NCI-H1436 treated with DMSO at 0.1 percent for 48 hours (cell line): ENCODE measurements around the gene CGB1.
"Not testable (repeated sequence)": the region's sequence is repeated elsewhere in the genome, so short reads cannot be mapped to it uniquely, and the experiment has no call there.

Source experiments
- DNase-seq: peaks from one replicate; lab custom pipeline; 2025; lab: John Stamatoyannopoulos, UW

CGB1 gene

DNA sequence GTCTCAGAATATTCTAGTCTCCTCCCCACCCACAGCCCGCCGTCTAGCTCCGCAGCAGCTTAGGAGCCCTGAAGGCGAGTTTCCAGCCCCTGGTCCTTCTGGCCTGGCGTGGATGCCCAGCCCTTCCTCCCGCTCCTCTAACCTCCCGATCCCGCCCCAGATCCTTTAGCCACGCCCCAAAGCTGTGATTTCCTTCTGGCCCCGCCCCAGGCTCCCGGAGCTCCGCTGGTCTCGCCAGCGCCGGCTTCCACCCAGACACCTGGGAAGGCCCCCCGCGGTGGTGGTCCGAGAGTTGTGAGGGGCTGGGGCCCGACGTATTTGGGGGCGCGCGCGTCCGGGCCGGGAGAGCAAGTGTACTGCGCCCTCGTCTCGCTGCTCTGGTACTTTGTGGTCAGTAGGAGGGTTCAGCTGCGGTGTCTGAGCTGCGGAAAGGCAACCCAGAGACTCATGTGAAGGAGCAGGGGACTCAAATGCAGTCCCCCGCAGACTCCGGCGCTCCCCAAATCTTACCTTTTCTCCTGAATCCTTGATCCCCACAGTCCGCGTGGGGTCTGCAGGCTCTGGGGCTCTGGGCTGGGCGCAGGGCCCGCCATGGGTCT lies 21.0 kb upstream of the CGB1 start, which contains the start of gene CGB7:
Gene CGB7 (minus strand): TSS at position 114 of the 599 bp plus-strand sequence. CDS start 2,374 bp downstream, outside the sequence.
- DNase-seq, result no peak

DNA sequence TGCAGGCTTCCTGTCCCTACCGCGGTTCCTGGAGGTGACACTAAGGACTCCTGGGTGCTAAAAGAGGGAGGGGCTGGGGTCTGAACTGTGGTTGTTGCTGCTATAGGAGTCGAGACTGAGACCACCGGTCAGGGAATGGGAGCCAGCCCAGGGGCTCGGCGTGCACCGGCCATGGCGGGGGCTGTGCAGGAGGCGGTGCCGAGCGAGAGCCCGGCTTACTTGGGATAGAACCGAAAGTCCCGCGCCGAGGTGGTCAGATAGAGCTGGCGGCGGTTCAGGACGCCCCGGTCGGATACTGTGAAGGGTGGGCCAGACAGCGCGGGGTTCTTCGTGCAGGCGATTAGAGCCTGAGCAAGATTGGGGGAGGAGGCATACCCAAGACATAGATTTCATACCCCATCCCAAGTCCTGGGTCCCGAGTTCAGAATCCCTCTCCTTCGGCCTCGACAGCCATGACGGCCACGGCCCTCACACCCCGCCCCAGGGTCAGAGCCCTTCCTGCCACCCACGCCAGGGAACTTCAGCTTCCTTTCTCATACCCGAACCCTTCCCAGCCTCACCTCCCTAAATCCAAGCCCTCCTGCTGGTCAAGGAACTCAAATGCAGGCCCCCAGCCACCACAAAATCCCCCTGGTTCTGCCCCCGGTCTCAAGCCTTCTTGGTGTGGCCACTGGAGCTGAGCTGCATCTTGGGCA lies 20.4 kb upstream of the CGB1 start:
- not testable (repeated sequence) for DNase-seq

DNA sequence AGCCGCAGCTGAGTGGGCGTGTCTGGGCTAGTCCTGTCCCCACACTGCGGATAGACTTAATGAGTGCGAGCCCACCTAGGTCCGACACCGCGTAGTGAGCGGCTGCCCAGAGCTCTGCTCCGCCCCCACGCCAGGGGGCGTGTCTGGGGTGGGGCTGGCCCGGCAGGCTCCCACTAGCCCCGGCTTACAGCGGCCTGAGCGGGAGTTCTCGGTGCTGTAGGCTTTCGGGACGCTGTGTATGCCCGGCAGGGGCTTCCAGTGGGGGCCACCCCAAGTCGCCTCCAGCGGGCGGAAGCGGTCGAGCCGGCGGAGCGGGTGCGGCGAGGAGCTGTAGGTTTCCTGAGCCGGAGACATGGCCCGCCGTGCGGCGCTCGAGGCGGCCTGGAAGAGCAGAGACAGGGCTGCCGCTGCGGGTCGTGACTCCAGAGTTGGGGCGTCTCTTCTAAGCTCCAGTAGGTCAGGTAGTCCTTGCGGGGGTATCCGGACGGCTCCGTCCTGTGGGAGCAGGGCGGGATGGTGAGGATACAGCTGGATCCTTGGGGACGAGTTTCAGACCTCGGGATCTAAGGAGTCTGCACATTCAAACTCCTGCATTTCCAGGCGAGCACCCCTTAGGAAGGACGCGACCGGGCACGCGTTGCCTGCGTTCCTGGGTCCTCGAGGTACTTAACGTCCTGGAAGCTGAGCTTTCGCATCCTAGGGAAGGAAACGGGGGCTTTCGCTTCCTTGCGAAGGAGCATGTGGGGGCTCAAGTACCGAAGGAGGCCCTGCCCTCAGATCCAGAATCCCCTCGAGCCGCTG lies 19.6 kb upstream of the CGB1 start:
- DNase-seq, result no peak

DNA sequence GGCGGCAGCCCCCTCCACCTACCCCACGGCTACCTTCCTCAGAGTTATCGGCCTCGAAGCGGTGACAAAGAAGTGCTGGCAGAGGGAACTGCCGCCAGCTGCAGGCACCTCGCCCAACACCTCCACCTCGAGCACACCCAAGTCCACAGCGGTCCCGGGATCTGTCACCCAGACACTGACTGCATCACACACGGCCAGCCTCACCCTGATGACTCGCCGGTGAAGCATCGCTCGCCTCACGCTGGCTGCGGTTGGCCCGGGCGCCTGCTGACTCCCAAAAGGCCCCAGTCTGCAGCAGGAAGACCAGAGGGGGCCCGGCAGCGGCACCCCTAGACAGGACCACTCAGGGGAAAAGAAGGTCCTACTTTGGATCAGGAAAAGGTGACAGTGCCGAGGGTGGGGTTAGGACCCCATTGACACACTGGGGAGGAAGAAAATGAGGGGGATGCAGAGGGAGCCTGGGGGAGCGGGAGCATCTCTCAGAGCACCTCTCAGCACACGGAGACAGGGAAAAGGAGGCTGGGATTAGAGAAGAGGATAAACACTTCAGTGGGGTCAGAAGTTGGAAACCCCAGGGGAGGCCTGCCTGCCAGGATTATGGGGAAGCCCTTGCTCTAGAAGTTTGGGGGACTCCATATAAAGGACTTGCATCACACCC lies 13.8 kb upstream of the CGB1 start:
- DNase-seq, result not testable (repeated sequence)

DNA sequence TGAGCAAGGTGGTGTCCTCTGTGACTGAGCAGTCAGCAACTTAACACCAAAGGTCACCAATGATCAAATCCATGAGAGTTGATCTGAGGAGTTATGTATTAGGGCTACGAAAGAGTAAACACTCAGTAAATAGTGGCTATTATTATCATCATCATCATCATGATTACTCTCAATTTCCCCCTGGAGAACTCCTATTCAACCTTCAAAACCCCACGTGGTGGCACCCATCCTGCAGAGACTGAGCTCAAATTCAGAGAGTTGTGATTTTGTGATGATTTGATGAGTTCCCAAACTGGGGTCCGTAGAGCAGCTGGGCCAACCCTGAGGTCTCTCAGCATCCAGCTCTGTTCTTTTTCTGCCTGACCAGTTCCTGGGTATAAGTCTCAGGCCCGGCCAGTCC lies 13.1 kb upstream of the CGB1 start:
- not testable (repeated sequence) for DNase-seq

DNA sequence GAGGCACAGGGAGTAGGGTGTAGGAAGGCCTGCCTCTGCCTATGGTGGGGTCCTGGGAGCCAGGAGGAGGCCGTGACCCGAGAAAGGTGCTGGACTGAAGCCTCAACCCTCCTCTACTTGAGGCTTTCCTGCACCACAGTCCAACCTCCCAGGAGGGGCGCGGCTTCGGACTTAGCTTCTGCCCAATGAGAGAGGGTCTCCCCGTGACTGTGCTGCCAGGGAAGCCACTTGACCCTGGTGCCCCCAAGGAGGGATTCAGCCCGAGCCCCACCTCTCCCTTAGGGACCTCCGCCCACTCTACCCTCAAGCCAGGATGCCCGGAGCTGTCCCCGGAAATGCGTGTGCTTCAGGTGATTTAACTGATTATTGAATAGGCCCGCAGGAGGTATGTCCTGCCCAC lies 12.3 kb upstream of the CGB1 start, which contains the start of gene CGB8:
Gene CGB8 (minus strand): TSS at position 101 of the 400 bp plus-strand sequence. CDS start 372 bp downstream, outside the sequence.
- DNase-seq, result not testable (repeated sequence)

DNA sequence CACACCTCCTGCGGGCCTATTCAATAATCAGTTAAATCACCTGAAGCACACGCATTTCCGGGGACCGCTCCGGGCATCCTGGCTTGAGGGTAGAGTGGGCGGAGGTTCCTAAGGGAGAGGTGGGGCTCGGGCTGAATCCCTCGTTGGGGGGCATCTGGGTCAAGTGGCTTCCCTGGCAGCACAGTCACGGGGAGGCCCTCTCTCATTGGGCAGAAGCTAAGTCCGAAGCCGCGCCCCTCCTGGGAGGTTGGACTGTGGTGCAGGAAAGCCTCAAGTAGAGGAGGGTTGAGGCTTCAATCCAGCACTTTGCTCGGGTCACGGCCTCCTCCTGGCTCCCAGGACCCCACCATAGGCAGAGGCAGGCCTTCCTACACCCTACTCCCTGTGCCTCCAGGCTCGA lies 6.9 kb upstream of the CGB1 start, which contains the start of gene CGB5:
Gene CGB5 (plus strand): TSS at position 301 of the 400 bp plus-strand sequence. CDS start 362 bp downstream, outside the sequence.
- not testable (repeated sequence) for DNase-seq

DNA sequence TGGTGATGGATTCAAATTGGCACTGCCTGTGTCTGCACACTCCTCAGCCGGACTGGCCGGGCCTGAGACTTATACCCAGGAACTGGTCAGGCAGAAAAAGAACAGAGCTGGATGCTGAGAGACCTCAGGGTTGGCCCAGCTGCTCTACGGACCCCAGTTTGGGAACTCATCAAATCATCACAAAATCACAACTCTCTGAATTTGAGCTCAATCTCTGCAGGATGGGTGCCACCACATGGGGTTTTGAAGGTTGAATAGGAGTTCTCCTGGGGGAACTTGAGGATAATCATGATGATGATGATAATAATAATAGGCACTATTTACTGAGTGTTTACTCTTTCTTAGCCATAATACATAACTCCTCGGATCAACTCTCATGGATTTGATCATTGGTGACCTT lies 6.0 kb upstream of the CGB1 start:
- DNase-seq, result not testable (repeated sequence)

DNA sequence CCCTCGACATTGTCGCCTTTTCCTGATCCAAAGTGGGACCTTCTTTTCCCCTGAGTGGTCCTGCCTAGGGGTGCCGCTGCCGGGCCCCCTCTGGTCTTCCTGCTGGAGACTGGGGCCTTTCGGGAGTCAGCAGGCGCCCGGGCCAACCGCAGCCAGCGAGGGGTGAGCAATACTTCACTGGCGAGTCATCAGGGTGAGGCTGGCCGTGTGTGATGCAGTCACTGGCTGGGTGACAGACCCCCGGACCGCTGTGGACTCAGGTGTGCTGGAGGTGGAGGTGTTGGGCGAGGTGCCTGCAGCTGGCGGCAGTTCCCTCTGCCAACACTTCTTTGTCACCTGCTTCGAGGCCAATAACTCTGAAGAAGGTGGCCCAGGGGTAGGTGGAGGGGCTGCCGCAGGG lies 5.5 kb upstream of the CGB1 start:
- no peak for DNase-seq

DNA sequence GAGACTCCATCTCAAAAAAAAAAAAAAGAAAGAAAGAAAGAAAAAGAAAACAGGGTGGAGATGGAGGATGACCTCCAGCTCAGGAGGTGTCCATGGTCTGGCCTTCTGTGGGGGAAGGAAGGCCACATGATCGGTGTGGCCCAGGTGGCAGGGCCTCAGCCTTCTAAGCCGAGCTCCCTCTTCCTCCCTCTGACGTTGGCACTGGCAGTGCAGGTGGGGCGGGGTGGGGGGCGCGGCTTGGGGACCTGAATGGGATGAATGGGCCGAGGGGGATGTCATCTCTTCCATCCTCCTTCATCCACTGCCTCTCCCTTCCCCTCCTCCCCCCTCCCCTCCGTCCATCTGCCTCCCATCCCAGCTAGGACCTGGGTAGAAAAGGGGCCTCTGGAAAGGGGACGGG lies 3.0 kb upstream of the CGB1 start:
- DNase-seq, result not testable (repeated sequence)

DNA sequence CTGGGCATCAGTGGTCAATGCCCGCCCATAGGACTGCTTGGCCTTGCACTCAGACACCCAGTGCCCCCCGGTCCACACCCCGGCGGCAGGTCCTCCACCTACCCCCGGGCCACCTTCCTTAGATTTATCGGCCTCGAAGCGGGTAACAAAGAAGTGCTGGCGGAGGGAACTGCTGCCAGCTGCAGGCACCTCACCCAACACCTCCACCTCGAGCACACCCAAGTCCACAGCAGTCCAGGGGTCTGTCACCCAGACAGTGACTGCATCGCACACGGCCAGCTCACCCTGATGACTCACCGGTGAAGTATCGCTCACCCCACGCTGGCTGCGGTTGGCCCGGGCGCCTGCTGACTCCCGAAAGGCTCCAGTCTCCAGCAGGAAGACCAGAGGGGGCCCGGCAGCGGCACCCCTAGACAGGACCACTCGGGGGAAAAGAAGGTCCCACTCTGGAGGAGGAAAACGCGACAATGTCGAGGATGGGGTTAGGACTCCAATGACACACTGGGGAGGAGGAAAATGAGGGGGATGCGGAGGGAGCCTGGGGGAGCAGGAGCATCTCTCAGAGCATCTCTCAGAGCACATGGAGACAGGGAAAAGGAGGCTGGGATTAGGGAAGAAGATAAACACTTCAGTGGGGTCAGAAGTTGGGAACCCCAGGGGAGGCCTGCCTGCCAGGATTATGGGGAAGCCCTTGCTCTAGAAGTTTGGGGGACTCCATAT lies 2.0 kb upstream of the CGB1 start:
- not testable (repeated sequence) for DNase-seq

DNA sequence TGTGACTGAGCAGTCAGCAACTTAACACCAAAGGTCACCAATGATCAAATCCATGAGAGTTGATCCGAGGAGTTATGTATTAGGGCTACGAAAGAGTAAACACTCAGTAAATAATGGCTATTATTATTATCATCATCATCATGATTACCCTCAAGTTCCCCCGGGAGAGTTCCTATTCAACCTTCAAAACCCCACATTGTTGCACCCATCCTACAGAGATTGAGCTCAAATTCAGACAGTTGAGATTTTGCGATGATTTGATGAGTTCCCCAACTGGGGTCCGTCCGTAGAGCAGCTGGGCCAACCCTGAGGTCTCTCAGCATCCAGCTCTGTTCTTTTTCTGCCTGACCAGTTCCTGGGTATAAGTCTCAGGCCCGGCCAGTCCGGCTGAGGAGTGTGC lies 1.4 kb upstream of the CGB1 start:
- DNase-seq, result not testable (repeated sequence)

DNA sequence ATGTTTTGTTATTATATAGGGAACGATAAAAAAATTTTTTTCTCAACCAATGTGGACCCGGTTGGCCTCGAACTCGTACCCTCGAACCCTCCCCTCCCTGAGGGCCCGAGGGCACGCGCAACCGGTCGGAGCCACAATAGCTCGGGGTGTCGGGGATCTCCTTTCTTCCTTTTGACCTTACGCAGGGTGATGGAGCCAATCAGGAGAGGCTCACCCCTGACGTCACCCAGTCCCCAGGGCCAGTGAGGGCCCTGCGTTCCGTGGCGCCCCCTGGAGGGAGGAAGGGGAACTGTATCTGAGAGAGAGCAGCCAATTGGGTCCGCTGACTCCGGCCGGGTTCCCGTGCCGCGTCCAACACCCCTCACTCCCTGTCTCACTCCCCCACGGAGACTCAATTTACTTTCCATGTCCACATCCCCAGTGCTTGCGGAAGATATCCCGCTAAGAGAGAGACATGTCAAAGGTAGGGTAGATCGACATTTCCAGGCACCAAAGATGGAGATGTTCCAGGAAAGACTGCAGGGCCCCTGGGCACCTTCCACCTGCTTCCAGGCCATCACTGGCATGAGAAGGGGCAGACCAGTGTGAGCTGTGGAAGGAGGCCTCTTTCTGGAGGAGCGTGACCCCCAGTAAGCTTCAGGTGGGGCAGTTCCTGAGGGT lies 4.9 kb downstream of the CGB1 start, which contains the start of gene CGB2:
Gene CGB2 (plus strand): TSS at position 249 of the 660 bp plus-strand sequence. CDS start 206 bp downstream, at position 455.
- DNase-seq, result not testable (repeated sequence)

DNA sequence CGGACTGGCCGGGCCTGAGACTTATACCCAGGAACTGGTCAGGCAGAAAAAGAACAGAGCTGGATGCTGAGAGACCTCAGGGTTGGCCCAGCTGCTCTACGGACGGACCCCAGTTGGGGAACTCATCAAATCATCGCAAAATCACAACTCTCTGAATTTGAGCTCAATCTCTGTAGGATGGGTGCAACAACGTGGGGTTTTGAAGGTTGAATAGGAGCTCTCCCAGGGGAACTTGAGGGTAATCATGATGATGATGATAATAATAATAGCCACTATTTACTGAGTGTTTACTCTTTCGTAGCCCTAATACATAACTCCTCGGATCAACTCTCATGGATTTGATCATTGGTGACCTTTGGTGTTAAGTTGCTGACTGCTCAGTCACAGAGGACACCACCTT lies 6.4 kb downstream of the CGB1 start:
- DNase-seq, result not testable (repeated sequence)

DNA sequence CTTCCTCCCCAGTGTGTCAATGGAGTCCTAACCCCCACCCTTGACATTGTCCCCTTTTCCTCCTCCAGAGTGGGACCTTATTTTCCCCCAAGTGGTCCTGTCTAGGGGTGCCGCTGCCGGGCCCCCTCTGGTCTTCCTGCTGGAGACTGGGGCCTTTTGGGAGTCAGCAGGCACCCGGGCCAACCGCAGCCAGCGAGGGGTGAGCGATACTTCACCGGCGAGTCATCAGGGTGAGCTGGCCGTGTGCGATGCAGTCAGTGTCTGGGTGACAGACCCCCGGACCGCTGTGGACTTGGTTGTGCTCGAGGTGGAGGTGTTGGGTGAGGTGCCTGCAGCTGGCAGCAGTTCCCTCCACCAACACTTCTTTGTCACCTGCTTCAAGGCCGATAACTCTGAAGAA lies 6.9 kb downstream of the CGB1 start:
- DNase-seq, result not testable (repeated sequence)

DNA sequence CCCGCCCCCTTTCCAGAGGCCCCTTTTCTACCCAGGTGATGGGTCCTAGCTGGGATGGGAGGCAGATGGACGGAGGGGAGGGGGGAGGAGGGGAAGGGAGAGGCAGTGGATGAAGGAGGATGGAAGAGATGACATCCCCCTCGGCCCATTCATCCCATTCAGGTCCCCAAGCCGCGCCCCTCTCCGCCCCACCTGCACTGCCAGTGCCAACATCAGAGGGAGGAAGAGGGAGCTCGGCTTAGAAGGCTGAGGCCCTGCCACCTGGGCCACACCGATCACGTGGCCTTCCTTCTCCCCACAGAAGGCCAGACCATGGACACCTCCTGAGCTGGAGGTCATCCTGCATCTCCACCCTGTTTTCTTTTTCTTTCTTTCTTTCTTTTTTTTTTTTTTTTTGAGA lies 8.0 kb downstream of the CGB1 start:
- DNase-seq, result not testable (repeated sequence)

DNA sequence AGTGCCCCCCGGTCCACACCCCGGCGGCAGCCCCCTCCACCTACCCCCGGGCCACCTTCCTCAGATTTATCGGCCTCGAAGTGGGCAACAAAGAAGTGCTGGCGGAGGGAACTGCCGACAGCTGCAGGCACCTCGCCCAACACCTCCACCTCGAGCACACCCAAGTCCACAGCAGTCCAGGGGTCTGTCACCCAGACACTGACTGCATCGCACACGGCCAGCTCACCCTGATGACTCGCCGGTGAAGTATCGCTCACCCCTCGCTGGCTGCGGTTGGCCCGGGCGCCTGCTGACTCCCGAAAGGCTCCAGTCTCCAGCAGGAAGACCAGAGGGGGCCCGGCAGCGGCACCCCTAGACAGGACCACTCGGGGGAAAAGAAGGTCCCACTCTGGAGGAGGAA lies 11.1 kb downstream of the CGB1 start:
- not testable (repeated sequence) for DNase-seq

DNA sequence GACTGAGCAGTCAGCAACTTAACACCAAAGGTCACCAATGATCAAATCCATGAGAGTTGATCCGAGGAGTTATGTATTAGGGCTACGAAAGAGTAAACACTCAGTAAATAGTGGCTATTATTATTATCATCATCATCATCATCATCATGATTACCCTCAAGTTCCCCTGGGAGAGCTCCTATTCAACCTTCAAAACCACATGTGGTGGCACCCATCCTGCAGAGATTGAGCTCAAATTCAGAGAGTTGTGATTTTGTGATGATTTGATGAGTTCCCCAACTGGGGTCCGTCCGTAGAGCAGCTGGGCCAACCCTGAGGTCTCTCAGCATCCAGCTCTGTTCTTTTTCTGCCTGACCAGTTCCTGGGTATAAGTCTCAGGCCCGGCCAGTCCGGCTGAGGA lies 11.6 kb downstream of the CGB1 start:
- DNase-seq, result not testable (repeated sequence)

DNA sequence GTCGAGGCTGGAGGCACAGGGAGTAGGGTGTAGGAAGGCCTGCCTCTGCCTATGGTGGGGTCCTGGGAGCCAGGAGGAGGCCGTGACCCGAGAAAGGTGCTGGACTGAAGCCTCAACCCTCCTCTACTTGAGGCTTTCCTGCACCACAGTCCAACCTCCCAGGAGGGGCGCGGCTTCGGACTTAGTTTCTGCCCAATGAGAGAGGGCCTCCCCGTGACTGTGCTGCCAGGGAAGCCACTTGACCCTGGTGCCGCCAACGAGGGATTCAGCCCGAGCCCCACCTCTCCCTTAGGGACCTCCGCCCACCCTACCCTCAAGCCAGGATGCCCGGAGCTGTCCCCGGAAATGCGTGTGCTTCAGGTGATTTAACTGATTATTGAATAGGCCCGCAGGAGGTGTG lies 12.5 kb downstream of the CGB1 start, which contains the start of gene CGB3:
Gene CGB3 (minus strand): TSS at position 101 of the 400 bp plus-strand sequence. CDS start 362 bp downstream, outside the sequence.
- DNase-seq, result not testable (repeated sequence)

DNA sequence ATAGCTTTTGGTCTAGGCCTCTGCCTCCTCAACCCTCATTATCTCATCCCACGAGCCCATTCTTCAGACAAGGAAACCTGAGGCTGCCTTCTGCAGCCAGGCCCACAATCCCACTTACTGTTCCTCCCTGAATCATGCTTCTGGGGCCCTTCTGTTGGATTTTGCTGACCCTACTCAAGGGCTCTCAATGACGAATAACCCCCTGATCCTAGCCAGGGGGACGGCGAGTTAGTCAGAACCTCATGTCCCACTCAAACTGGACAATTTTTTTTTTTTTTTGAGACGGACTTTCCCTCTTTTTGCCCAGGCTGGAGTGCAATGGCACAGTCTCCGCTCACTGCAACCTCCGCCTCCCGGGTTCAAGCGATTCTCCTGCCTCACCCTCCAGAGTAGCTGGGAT lies 14.6 kb downstream of the CGB1 start:
- DNase-seq, result no peak
